HG03060 (cell line): ENCODE measurements around the gene GPR132.
"Not testable (repeated sequence)": the region's sequence is repeated elsewhere in the genome, so short reads cannot be mapped to it uniquely, and the experiment has no call there.

ENCODE experiments used
- ATAC-seq: cut with Tn5 transposase; IDR thresholded peaks from one replicate; pipeline ENCODE4 v1.9.1; 2021; ENCODE audit warnings: low read depth, moderate number of reproducible peaks; ENCODE audit not compliant: unreplicated experiment

GPR132 gene

GRCh38 chr14:105091517-105092170 is 26.4 kb upstream of the GPR132 start:
- ATAC-seq, result no peak

GRCh38 chr14:105091054-105091516 is 25.9 kb upstream of the GPR132 start:
- no peak for ATAC-seq

GRCh38 chr14:105090493-105091053 is 25.3 kb upstream of the GPR132 start:
- ATAC-seq, result no peak

- ATAC-seq, result no peak
Measured at GRCh38 chr14:105089746-105090492, 24.7 kb upstream of the GPR132 start.

GRCh38 chr14:105088812-105089745 is 23.8 kb upstream of the GPR132 start:
- no peak for ATAC-seq

- ATAC-seq, result no peak
Measured at GRCh38 chr14:105087963-105088811, 23.0 kb upstream of the GPR132 start.

- ATAC-seq, result no peak
Measured at GRCh38 chr14:105087308-105087962, 22.2 kb upstream of the GPR132 start.

- ATAC-seq, result no peak
Measured at GRCh38 chr14:105086833-105087307, 21.6 kb upstream of the GPR132 start.

GRCh38 chr14:105085766-105086165 is 20.5 kb upstream of the GPR132 start:
- ATAC-seq, result no peak

GRCh38 chr14:105084741-105085571 is 19.7 kb upstream of the GPR132 start:
- no peak for ATAC-seq

- no peak for ATAC-seq
Measured at GRCh38 chr14:105083926-105084685, 18.9 kb upstream of the GPR132 start.

- ATAC-seq, result no peak
Measured at GRCh38 chr14:105082703-105083102, 17.5 kb upstream of the GPR132 start.

- ATAC-seq, result not testable (repeated sequence)
Measured at GRCh38 chr14:105081473-105081872, 16.2 kb upstream of the GPR132 start.

- no peak for ATAC-seq
Measured at GRCh38 chr14:105080161-105080560, 14.9 kb upstream of the GPR132 start.

GRCh38 chr14:105078294-105078693 is 13.1 kb upstream of the GPR132 start:
- no peak for ATAC-seq

- no peak for ATAC-seq
Measured at GRCh38 chr14:105077649-105077995, 12.4 kb upstream of the GPR132 start.

GRCh38 chr14:105076805-105077648 is 11.8 kb upstream of the GPR132 start:
- ATAC-seq, result no peak
